AG20443 (cell line): ENCODE measurements around the gene ANO9.

Experiments used
- DNase-seq: peaks from one replicate; pipeline ENCODE4 v3.0.0; 2012; ENCODE audit warnings: low spot score, mixed read lengths

The ANO9 gene

GRCh38 chr11:382081-382629 is 59.7 kb downstream of the ANO9 start:
- no peak for DNase-seq

GRCh38 chr11:381501-382072 is 60.2 kb downstream of the ANO9 start:
- no peak for DNase-seq

- DNase-seq = no peak
These were observed 60.8 kb downstream of the ANO9 start for GRCh38 chr11:380996-381395.

GRCh38 chr11:380491-380890 is 61.3 kb downstream of the ANO9 start:
- DNase-seq = no peak

GRCh38 chr11:380095-380480 is 61.7 kb downstream of the ANO9 start:
- DNase-seq = no peak

GRCh38 chr11:379205-380094 is 62.4 kb downstream of the ANO9 start:
- DNase-seq = no peak

GRCh38 chr11:377883-378500 is 63.8 kb downstream of the ANO9 start:
- DNase-seq = no peak

GRCh38 chr11:377174-377865 is 64.5 kb downstream of the ANO9 start:
- DNase-seq = no peak

GRCh38 chr11:376531-377173 is 65.2 kb downstream of the ANO9 start:
- no peak for DNase-seq

GRCh38 chr11:375065-376025 is 66.5 kb downstream of the ANO9 start:
- DNase-seq = no peak

GRCh38 chr11:373716-374551 is 67.9 kb downstream of the ANO9 start:
- no peak for DNase-seq

GRCh38 chr11:372809-373715 is 68.7 kb downstream of the ANO9 start:
- DNase-seq = no peak

GRCh38 chr11:371716-372590 is 69.9 kb downstream of the ANO9 start:
- no peak for DNase-seq

- DNase-seq = no peak
These were observed 70.8 kb downstream of the ANO9 start for GRCh38 chr11:371051-371450.

- peak; percentile 5 for DNase-seq
These were observed 71.5 kb downstream of the ANO9 start for GRCh38 chr11:370070-370941.

- DNase-seq = peak; percentile 80
These were observed 72.3 kb downstream of the ANO9 start, which contains the start of gene B4GALNT4 for GRCh38 chr11:369336-370018. Gene B4GALNT4 (plus strand): TSS chr11:369499. CDS start chr11:369804, 305 bp downstream.
